Activated naive CD8-positive, alpha-beta T cell treated with anti-CD3 and anti-CD28 coated beads for 36 hours (primary cell): ENCODE results near the gene BBS10. TPM values are rescaled to one million over a fixed set of nuclear protein-coding genes. Genes with fewer than 3 reads are reported as not detected.
A peak's percentile ranks its signal among the peaks of the same experiment; 100 is the strongest.

Experiments used
- DNase-seq: peaks from one replicate; pipeline ENCODE4 v3.0.0; 2021
- H3K27ac Mint-ChIP-seq: one replicate; pipeline ENCODE4 v1.8.0; 2022; ENCODE audit warnings: mild to moderate bottlenecking, moderate library complexity, mixed read lengths
- H3K27me3 Mint-ChIP-seq: one replicate; pipeline ENCODE4 v1.8.0; 2022; ENCODE audit warnings: mild to moderate bottlenecking, mixed read lengths
- H3K36me3 Mint-ChIP-seq: one replicate; pipeline ENCODE4 v1.8.0; 2021; ENCODE audit warnings: mild to moderate bottlenecking, mixed read lengths
- H3K4me1 Mint-ChIP-seq: one replicate; pipeline ENCODE4 v1.8.0; 2021; ENCODE audit warnings: mixed read lengths
- H3K4me3 Mint-ChIP-seq: one replicate; pipeline ENCODE4 v1.8.0; 2022; ENCODE audit warnings: mild to moderate bottlenecking, moderate library complexity, mixed read lengths
- H3K9me3 Mint-ChIP-seq: one replicate; pipeline ENCODE4 v1.8.0; 2022; ENCODE audit warnings: mixed read lengths
- total RNA-seq, 2 experiments: library from RNA; stranded (reverse); gene quantifications; one replicate each; pipeline ENCODE4 v1.2.3, GENCODE V29; 2021

The BBS10 gene
- total RNA-seq, 2 experiments from 2014 or later, result 3.2 to 3.3 TPM

DNA sequence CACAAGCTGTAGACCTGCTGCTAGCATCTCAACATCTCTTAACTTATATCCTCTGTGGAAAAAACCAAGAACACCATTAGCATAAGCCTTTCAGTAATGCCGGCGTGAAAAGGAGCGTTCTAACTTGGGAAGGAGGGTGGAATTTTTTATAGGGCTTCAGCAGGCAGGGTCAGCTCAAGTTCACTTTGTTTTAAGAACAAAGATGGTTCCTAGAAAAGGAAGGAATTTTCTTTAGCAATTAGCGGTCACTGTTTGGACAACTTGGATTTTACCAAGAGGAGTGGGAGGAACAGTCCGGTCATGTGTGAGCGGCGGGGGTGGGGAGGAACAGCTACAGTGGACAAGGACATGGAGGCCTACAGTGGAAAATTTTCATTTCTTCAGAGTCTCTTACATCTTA is 35.9 kb downstream of the BBS10 start:
- Mint-ChIP-seq H3K27ac (no peak overlapping the region), H3K4me1 (no peaks in the 10 kb centered on the region), H3K9me3 (no peaks in the 10 kb centered on the region), H3K4me3 (no peak overlapping the region), H3K36me3 (no peaks in the 10 kb centered on the region), H3K27me3 (peaks cover 38% of the 10 kb centered on the region)
- DNase-seq, result no peak

DNA sequence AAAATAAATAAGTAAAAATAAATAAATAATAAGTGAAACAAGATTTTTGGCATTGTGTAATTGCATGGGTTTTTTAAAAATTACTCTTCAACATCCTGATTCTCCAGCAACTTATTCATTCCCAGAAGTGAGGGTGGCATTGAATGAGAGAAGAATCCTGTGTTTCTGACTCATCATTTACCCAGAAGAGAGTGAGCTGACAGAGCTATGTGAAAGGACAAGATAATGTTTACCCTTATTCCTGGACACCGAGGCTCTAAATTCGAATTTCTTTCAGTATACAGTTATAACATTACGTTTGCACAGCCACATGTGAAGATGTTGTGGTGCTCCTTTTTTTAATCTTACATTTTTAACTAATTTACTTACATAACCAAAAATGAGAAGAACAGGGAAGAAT is 36.4 kb downstream of the BBS10 start:
- Mint-ChIP-seq H3K36me3 (no peaks in the 10 kb centered on the region), H3K4me1 (no peaks in the 10 kb centered on the region), H3K27ac (no peak overlapping the region), H3K9me3 (no peaks in the 10 kb centered on the region), H3K27me3 (peaks cover 38% of the 10 kb centered on the region), H3K4me3 (no peak overlapping the region)
- no peak for DNase-seq

DNA sequence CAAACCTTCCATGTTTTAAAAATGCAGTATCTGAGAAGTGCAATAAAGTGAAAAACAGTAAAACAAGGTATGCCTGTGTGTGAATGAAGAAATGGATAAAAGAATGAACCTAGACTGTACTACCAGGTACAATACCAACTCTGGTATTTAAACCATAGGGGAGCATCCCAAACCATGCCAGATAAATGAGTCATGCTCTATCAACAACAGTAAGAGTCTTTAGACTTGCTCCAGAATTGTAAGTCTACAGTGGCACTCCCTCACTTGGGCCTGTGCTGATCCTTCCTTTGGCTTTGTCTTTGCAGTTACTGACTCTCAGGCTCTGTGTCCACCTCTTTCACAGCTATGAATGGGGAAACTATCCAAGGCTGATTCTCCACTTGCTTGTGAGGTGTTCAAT is 38.1 kb downstream of the BBS10 start:
- no peak for DNase-seq
- Mint-ChIP-seq H3K4me3 (no peak overlapping the region), H3K27me3 (peaks cover 28% of the 10 kb centered on the region), H3K27ac (no peak overlapping the region), H3K9me3 (no peaks in the 10 kb centered on the region), H3K36me3 (no peaks in the 10 kb centered on the region), H3K4me1 (no peaks in the 10 kb centered on the region)

DNA sequence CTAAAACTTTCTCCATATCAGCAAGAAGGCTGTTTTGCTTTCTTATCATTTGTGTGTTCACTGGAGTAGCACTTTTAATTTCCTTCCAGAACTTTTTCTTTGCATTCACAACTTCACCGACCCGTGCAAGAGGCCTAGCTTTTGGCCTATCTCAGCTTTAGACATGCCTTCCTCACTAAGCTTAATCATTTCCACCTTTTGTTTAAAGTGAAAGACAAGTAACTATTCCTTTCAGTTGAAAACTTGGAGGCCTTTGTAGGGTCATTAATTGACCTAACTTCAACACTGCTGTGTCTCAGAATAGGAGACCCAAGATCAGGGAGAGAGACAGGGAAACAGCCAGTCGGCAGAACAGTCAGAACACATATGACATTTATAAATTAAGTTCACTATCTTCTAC is 39.3 kb downstream of the BBS10 start:
- H3K4me1 Mint-ChIP-seq, result no peaks in the 10 kb centered on the region
- no peak for DNase-seq
- no peak overlapping the region for H3K27ac Mint-ChIP-seq
- peaks cover 28% of the 10 kb centered on the region for H3K27me3 Mint-ChIP-seq
- H3K36me3 Mint-ChIP-seq, result no peaks in the 10 kb centered on the region
- H3K4me3 Mint-ChIP-seq, result no peak overlapping the region
- H3K9me3 Mint-ChIP-seq, result no peaks in the 10 kb centered on the region

DNA sequence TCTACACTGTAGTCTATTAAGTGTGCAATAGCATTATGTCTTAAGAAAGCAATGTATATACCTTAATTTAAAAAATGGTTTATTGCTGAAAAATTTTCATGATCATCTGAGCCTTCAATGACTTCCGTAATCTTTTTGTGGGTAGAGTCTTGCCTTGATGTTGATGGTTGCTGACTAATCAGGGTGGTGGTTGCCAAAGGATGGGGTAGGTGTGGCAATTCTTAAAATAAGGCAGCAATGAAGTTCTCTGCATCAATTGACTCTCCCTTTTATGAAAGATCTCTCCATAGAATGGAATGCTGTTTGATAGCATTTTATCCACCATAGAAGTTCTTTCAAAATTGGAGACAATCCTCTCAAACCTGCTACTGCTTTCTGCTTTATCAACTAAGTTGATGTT is 41.1 kb downstream of the BBS10 start:
- Mint-ChIP-seq H3K4me1 (no peaks in the 10 kb centered on the region), H3K27ac (no peak overlapping the region)

DNA sequence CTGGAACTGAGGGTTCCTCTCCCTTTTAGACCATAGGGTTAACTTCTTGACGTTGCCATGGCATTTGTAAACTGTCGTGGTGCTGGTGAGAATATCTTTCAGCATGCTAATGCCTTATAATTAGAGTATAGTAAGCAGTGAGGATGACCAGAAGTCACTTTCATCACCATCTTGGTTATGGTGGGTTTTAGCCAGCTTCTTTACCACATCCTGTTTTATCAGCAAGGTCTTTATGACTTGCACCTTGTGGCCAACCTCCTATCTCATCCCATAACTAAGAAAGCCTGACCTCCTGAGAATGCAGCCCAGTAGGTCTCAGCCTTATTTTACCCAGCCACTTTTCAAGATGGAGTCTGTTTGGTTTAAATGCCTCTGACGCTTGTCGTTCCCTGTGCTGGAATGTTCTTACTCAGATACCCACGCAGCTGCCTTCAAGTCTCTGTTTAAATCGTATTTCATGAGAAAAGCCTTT is 44.2 kb downstream of the BBS10 start:
- Mint-ChIP-seq H3K27ac (no peak overlapping the region), H3K9me3 (no peaks in the 10 kb centered on the region), H3K27me3 (peaks cover 5% of the 10 kb centered on the region), H3K36me3 (no peaks in the 10 kb centered on the region), H3K4me3 (no peak overlapping the region), H3K4me1 (no peaks in the 10 kb centered on the region)
- DNase-seq, result peak; percentile 1

More for the DNA sequence above, 41.1 kb downstream of the BBS10 start:
- H3K9me3 Mint-ChIP-seq, result no peaks in the 10 kb centered on the region
- DNase-seq, result no peak
- H3K27me3 Mint-ChIP-seq, result peaks cover 20% of the 10 kb centered on the region
- no peaks in the 10 kb centered on the region for H3K36me3 Mint-ChIP-seq
- no peak overlapping the region for H3K4me3 Mint-ChIP-seq

DNA sequence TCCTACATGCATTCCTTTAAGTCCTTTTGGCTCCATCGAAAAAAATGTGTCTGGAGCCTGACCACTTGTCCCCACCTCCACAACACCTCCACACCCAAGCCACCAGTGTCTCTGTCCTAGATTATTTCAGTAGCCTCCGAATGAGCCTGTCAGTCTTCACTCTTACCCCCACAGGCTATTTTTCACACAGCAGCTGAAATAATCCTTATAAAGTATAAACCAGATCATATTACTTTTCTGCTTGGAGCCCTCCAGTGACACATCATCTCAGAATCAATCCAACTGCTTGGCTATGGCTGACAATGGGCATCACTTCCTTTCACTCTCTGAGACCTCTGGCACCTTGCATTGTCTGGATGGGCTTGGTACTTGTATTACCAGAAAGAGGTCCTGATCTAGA is 44.9 kb downstream of the BBS10 start:
- Mint-ChIP-seq H3K27me3 (peaks cover 5% of the 10 kb centered on the region), H3K27ac (no peak overlapping the region), H3K4me1 (no peaks in the 10 kb centered on the region), H3K9me3 (no peaks in the 10 kb centered on the region), H3K36me3 (no peaks in the 10 kb centered on the region), H3K4me3 (no peak overlapping the region)
- no peak for DNase-seq

DNA sequence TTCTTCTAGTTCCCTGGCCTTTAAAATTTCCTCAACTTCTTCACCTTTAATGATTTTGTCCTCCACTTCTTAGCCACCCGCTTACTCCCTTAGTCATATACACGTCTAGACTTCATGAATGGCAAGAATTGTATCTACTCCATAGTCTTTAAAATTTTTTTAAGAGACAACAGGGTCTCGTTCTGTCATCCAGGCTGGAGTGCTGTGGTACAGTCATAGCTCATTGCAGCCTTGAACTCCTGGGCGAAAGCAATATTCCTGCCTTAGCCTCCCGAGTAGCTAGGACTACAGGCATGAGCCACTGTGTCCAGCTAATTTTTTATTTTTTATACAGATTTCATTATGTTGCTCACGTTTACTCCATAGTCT is 47.9 kb downstream of the BBS10 start:
- Mint-ChIP-seq H3K9me3 (no peaks in the 10 kb centered on the region), H3K4me1 (no peaks in the 10 kb centered on the region), H3K27me3 (no peaks in the 10 kb centered on the region), H3K36me3 (no peaks in the 10 kb centered on the region), H3K27ac (no peak overlapping the region), H3K4me3 (no peak overlapping the region)
- no peak for DNase-seq

DNA sequence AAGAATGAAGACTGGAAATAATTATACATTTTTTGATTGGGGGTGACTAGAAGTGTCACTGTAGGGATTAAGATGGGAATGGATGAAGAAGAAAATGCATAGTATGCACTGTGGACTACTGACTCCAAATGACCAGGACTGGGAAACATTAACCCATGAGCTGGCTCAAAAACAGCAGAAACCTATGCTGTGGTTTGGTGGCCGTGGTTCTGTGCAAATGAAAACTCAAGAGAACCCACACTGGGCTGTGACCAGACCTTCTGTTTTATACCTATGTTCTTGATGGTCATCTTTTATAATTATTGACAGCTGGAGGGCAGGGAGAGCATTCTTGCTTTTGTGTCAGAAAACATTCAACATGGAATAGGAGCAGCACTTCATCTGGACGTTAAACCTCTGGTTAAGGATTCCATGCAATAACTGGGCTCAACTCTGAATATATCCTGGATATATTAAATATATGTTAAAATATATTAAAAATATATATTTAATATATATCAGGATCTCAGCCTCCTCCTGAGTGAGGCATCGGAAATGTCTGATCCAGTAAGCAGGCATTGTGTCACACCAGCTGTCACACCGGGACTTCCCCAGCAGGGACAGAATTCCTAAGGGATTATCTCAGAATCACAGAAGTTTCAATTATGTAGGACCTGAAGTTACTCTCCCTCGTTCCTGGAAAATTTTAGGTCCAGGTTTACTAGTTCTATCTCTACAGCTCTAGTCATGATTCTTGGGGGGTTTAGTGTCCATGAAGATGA is 48.5 kb downstream of the BBS10 start:
- no peaks in the 10 kb centered on the region for H3K27me3 Mint-ChIP-seq
- H3K4me1 Mint-ChIP-seq, result no peaks in the 10 kb centered on the region
- no peak overlapping the region for H3K27ac Mint-ChIP-seq
- DNase-seq, result no peak
- no peaks in the 10 kb centered on the region for H3K9me3 Mint-ChIP-seq
- H3K4me3 Mint-ChIP-seq, result no peak overlapping the region
- H3K36me3 Mint-ChIP-seq, result no peaks in the 10 kb centered on the region

Other genes starting within 250 kb of the BBS10 start
- gene OSBPL8, start 211.4 kb upstream of the BBS10 start, total RNA-seq, result 10 to 100 TPM; 84.4 to 85.7 TPM